Right lobe of liver (tissue), 6 donors: Measurements from ENCODE around the gene HOXC10. TPM values are rescaled to one million over a fixed set of nuclear protein-coding genes. Genes with fewer than 3 reads are reported as not detected.

Experiments
- ATAC-seq, 4 donors: fragments of 200-7000 bp; cut with Tn5 transposase; one replicate each; pipeline ENCODE4 v1.9.1; 2020; ENCODE audit warnings: mild to moderate bottlenecking in 4 of 4, moderate library complexity in 4 of 4
- DNase-seq, 3 donors: peaks; one replicate each; pipeline ENCODE4 v3.0.0-alpha.2; 2020
- H3K27ac ChIP-seq, 3 donors: fragments of 200-600 bp; one replicate each; pipeline ENCODE4 v1.8.0; 2022
- H3K27me3 ChIP-seq, 2 donors: fragments of 200-600 bp; one replicate each; pipeline ENCODE4 v1.8.0; 2022
- H3K36me3 ChIP-seq, 4 donors: fragments of 200-600 bp; sonication (generic) in 1 of 4; one replicate each; pipeline versions ENCODE4 v1.5.1 to v1.8.0; 2017 to 2022; ENCODE audit warnings: control low read depth in 1 of 4
- H3K4me1 ChIP-seq, 4 donors: fragments of 200-600 bp; sonication (generic) in 1 of 4; one replicate each; pipeline versions ENCODE4 v1.5.1 to v1.8.0; 2017 to 2022; ENCODE audit warnings: control low read depth in 1 of 4
- H3K4me3 ChIP-seq, 3 donors: fragments of 200-600 bp; one replicate each; pipeline ENCODE4 v1.8.0; 2022
- H3K9me3 ChIP-seq, 4 donors: fragments of 200-600 bp; sonication (generic) in 1 of 4; one replicate each; pipeline versions ENCODE4 v1.5.1 to v1.8.0; 2017 to 2022; ENCODE audit warnings: control low read depth in 1 of 4
- POLR2A ChIP-seq: fragments of 450-650 bp; IDR thresholded peaks from one replicate; pipeline ENCODE4 v1.6.1; 2017; ENCODE audit warnings: antibody characterized with exemption, mild to moderate bottlenecking
- WGBS: methylation state at CpG from one replicate; pipeline ENCODE4 v1.1.6; 2018; ENCODE audit warnings: low coverage, low lambda C conversion rate; ENCODE audit not compliant: insufficient coverage; ENCODE audit errors: missing lambda C conversion rate; 5-methylcytosine and 5-hydroxymethylcytosine counted together
- intact Hi-C, 2 donors: fragments of 100-400 bp; cut with DNase I; formaldehyde crosslinking; loops; one replicate each; pipeline versions ENCODE4 v1.11.2 to v1.14.1; 2022
- total RNA-seq, 6 experiments: library from RNA; depleted of rRNA in 2 of 6; stranded (reverse); fragments of >200 nt in 2 of 6; fragmentation: NEBNext Ultra II Directional in 3 of 6; extraction: Animal tissue kit (Norgen Biotek cat#: 25700) in 3 of 6; gene quantifications; one replicate each; pipeline versions ENCODE4 v1.1.0 to v1.2.4, GENCODE V29; 2016 to 2023
- TF ChIP-seq, protein P1 (sequence below), 4 donors: fragments of 200-600 bp in 3 of 4; fragments of 450-650 bp in 1 of 4; IDR thresholded peaks; one replicate each; pipeline versions ENCODE4 v1.5.1 to v1.8.0; 2016 to 2022; ENCODE audit warnings: antibody characterized with exemption in 4 of 4, mild to moderate bottlenecking in 2 of 4
- donor health status: DM: no; HTN: yes; CAD: no.
- donor health status: DM: no; HTN: no; CAD: no.
- donor health status: DM: no; HTN: no; CAD: no.
- donor health status: DM: no; HTN: yes; CAD: no.
- donor health status: DM: no; HTN: yes; CAD: no.

Gene HOXC10
- total RNA-seq, 6 experiments from 2014 or later, result not detected

- Histone ChIP-seq H3K27me3 (peaks cover 8 to 65% of the 10 kb centered on the region in 2 donors), H3K36me3 (no peaks in the 10 kb centered on the region), H3K4me1 (peaks cover 0 to 29% (median 2%) of the 10 kb centered on the region in 4 donors), H3K27ac (no peak overlapping the region), H3K9me3 (no peaks in the 10 kb centered on the region), H3K4me3 (no peak overlapping the region)
- WGBS, result 10% methylated on average over 5 of the region's 11 CpGs
- ATAC-seq (no peak), DNase-seq (no peak)
- intact Hi-C loops, result no loop called here
- TF ChIP-seq POLR2A, result no peak
- TF ChIP-seq, protein P1, sequence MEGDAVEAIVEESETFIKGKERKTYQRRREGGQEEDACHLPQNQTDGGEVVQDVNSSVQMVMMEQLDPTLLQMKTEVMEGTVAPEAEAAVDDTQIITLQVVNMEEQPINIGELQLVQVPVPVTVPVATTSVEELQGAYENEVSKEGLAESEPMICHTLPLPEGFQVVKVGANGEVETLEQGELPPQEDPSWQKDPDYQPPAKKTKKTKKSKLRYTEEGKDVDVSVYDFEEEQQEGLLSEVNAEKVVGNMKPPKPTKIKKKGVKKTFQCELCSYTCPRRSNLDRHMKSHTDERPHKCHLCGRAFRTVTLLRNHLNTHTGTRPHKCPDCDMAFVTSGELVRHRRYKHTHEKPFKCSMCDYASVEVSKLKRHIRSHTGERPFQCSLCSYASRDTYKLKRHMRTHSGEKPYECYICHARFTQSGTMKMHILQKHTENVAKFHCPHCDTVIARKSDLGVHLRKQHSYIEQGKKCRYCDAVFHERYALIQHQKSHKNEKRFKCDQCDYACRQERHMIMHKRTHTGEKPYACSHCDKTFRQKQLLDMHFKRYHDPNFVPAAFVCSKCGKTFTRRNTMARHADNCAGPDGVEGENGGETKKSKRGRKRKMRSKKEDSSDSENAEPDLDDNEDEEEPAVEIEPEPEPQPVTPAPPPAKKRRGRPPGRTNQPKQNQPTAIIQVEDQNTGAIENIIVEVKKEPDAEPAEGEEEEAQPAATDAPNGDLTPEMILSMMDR (IDR thresholded peaks at IDR 0.05), result no peak
Measured at GRCh38 chr12:53998110-53998899, 13.4 kb downstream of the HOXC10 start.

GRCh38 chr12:53998900-53999236 lies 13.9 kb downstream of the HOXC10 start:
- no peak overlapping the region for H3K4me3 ChIP-seq
- peaks cover 0 to 29% (median 2%) of the 10 kb centered on the region in 4 donors for H3K4me1 ChIP-seq
- no peaks in the 10 kb centered on the region for H3K36me3 ChIP-seq
- no peaks in the 10 kb centered on the region for H3K9me3 ChIP-seq
- peaks cover 8 to 59% of the 10 kb centered on the region in 2 donors for H3K27me3 ChIP-seq
- TF ChIP-seq POLR2A, result no peak
- TF ChIP-seq, protein P1 (IDR thresholded peaks at IDR 0.05), result no peak
- intact Hi-C loops, result no loop called here
- 5% methylated on average over 13 of the region's 13 CpGs for WGBS
- H3K27ac ChIP-seq, result no peak overlapping the region
- DNase-seq, result no peak
- no peak for ATAC-seq

GRCh38 chr12:53999559-54000115 lies 14.7 kb downstream of the HOXC10 start:
- TF ChIP-seq, protein P1 (IDR thresholded peaks at IDR 0.05), result no peak
- no peak for TF ChIP-seq POLR2A
- H3K4me1 ChIP-seq, result peaks cover 0 to 22% (median 0%) of the 10 kb centered on the region in 4 donors
- 5% methylated on average over 26 of the region's 35 CpGs for WGBS
- H3K9me3 ChIP-seq, result no peaks in the 10 kb centered on the region
- no peak for ATAC-seq
- no peak for DNase-seq
- no peak overlapping the region for H3K27ac ChIP-seq
- H3K36me3 ChIP-seq, result no peaks in the 10 kb centered on the region
- peaks cover 6 to 52% of the 10 kb centered on the region in 2 donors for H3K27me3 ChIP-seq
- H3K4me3 ChIP-seq, result no peak overlapping the region
- intact Hi-C loops, result no loop called here

DNA sequence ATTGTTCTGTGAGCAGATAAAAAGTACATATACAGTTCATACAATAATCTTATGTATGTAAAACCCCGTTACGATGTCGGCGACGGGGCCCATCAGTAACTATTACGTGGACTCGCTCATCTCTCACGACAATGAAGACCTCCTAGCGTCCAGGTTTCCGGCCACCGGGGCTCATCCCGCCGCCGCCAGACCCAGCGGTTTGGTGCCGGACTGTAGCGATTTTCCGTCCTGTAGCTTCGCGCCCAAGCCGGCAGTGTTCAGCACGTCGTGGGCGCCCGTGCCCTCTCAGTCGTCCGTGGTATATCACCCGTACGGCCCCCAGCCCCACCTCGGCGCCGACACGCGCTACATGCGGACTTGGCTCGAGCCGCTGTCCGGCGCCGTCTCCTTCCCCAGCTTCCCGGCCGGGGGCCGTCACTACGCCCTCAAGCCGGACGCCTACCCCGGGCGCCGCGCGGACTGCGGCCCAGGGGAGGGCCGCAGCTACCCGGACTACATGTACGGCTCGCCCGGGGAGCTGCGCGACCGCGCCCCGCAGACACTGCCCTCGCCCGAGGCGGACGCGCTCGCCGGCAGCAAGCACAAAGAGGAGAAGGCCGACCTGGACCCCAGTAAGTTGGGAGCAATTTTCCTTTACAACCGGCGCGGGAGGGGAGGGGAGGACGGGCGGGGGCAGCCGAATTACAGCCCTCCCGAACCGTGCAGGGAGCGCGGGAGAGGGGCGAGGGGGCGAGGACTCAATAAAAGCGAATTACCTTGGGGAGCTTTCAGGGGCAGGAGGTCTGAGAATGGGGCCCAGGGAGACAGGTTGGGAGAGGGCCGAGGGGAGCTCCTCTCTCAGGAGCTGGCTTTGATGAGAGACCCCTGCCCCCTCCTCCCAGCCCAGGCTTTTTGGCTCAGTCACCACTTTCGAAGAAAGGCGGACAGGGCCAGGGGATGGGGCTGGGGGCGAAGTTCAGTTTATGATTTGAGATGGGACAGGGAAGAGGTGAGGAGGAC lies 15.5 kb downstream of the HOXC10 start, which contains the start of gene HOXC9:
Gene HOXC9, plus strand, starts transcription at position 46 of the 999 bp plus-strand sequence. Its CDS starts 28 bp downstream, at position 74.
- intact Hi-C loops, result no loop called here

More for the DNA sequence above, 15.5 kb downstream of the HOXC10 start, which contains the start of gene HOXC9:
- no peak within 1 kb of the TSS for H3K27ac ChIP-seq
- TF ChIP-seq POLR2A, result no peak
- TF ChIP-seq, protein P1 (IDR thresholded peaks at IDR 0.05), result no peak
- DNase-seq (no peak), ATAC-seq (no peak)
- H3K4me3 ChIP-seq, result no peak within 1 kb of the TSS
- H3K4me1 ChIP-seq, result peaks cover 0 to 14% (median 0%) of the 10 kb centered on the region in 4 donors
- WGBS, result 4% methylated on average over 18 of the region's 87 CpGs
- H3K27me3 ChIP-seq, result peaks cover 5 to 46% of the 10 kb centered on the region in 2 donors
- H3K36me3 ChIP-seq, result no peaks in the 10 kb centered on the region
- H3K9me3 ChIP-seq, result no peaks in the 10 kb centered on the region
